Activated CD4-positive, alpha-beta T cell treated with anti-CD3 and anti-CD28 coated beads for 4 hours (primary cell): Measurements from ENCODE around the gene MTX1.

Experiments used
- DNase-seq, 2 donors: peaks; one replicate each; pipeline ENCODE4 v3.0.0-alpha.2; 2020

MTX1 gene

DNA sequence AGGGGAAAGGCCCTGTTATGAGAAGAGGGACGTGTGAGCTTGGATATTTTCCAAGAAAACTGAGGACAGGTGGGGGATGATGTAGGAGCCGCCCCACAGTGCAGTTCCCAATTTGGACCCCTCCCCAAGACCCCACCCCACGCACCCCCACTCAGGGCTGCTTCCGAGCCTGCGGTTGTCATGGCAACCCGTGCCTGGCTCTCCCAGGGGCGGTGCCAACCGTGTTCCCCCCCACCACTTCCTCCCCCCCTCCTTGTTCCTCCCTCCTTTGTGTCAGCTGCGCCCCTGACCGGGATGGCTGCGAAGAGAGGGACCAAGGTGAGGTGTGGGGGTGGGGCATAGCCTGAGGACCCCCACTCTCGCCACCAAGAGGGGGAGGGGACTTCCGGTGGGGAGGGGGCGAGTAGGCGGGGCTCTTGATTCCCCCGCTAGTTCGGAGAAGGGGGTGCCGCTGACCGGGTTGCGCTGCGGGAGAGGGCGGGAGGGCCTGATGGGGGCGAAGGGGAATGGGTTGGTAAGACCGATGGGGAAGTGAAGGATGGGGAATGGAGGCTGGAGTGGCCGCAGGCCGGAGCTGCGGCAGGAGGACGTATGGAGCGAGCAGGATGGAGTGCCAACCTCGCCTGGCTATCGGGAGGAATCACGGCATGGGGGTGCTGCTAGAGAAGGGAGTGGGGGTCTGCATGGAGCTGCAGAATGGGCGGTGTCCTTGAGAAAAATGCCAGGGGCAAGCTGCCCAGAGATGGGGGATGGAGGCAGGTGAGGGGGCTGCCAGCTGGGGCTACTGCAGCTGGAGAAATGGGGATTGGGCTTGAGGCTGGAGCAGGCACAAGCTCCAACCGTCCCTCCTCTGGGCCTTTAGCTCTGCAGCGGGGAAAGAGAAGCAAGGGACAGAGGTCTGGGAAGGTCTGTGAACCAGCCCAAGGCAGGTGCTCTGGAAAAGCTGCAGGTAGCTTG is 33.9 kb upstream of the MTX1 start:
- peak; percentile 49 to 55 for DNase-seq

DNA sequence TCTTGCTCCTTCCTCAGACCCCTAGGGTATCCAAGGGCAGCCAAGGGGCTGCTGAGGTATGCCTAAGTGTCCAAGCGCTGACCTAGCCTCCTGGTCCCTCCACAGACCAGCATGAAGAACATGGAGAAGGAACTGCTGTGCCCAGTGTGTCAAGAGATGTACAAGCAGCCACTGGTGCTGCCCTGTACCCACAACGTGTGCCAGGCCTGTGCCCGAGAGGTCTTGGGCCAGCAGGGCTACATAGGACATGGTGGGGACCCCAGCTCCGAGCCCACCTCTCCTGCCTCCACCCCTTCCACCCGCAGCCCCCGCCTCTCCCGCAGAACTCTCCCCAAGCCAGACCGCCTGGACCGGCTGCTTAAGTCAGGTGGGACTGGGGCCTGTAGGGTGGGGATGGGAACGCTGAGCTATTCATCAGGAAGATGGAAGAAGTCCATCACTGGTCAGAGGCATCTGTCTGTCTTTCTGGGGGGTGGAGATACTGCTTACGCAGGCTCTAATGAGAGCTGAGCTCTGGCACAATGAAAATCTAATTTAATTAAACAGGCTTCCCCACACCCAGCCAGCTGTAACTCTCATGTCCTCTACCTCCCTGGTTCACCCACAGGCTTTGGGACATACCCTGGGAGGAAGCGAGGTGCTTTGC is 33.1 kb upstream of the MTX1 start:
- no peak for DNase-seq

DNA sequence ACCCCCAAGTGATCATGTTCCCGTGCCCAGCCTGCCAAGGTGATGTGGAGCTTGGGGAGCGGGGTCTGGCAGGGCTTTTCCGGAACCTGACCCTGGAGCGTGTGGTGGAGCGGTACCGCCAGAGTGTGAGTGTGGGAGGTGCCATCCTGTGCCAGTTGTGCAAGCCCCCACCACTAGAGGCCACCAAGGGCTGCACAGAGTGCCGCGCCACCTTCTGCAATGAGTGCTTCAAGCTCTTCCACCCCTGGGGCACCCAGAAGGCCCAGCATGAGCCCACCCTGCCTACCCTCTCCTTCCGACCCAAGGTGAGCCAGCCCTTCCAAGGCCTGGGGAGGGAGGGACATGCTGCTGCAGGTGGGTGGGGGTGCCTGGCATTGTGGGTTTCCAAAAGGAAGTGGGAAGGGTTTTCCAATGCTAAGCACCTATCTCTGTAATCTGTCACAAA is 32.5 kb upstream of the MTX1 start:
- DNase-seq = no peak

DNA sequence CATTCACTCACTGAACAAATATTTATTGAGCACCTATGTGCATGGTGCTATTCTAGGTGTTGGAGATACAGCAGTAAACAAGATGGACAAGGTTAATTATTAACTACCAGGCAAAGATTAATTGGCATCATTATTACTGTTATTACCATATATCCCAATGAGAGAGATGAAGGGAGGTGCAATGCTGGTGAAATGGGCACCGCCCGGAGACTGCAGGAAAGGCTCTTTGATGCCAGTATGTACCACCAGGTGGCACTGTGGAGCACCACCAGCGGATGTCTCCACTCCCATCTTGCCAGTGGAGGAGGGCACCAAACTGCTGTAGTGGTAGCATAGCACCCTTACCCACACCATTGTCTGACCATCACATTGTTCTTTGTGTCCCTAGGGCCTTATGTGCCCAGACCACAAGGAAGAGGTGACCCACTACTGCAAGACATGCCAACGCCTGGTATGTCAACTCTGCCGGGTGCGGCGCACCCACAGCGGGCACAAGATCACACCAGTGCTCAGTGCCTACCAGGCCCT is 31.9 kb upstream of the MTX1 start:
- peak; percentile 77 to 88 for DNase-seq

GRCh38 chr1:155177192-155177917 is 31.1 kb upstream of the MTX1 start:
- no peak for DNase-seq

GRCh38 chr1:155177918-155178281 is 30.6 kb upstream of the MTX1 start:
- no peak for DNase-seq

DNA sequence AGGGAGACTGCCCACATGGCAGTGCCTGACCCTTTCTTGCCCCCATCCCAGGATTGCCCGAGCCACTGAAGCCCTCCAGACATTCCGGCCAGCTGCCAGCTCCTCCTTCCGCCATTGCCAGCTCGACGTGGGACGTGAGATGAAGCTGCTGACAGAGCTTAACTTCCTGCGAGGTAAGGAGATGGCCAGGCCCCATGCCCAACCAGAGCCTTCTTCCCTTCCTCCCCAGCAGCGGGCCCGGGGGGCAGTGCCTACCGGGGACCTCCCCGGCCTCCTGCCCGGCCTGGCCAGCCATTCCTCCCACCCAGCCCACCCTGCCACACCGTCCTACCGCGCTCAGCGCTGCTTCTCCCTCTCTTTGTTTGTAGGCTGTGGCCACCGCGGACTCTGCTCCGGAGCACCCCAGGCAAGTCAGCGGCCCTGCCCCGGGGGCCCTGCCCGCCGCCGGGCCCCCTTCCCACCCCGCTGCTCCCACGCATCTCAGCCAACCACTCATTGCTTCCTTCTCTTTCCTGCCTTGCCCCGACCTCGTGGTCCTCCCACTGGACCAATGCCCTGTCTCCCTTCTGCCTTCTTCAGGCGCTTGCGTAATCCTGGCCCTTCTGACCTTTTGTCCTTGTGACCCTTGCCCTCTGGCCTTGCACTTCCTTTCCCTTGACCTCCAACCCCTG is 29.9 kb upstream of the MTX1 start:
- DNase-seq = no peak

DNA sequence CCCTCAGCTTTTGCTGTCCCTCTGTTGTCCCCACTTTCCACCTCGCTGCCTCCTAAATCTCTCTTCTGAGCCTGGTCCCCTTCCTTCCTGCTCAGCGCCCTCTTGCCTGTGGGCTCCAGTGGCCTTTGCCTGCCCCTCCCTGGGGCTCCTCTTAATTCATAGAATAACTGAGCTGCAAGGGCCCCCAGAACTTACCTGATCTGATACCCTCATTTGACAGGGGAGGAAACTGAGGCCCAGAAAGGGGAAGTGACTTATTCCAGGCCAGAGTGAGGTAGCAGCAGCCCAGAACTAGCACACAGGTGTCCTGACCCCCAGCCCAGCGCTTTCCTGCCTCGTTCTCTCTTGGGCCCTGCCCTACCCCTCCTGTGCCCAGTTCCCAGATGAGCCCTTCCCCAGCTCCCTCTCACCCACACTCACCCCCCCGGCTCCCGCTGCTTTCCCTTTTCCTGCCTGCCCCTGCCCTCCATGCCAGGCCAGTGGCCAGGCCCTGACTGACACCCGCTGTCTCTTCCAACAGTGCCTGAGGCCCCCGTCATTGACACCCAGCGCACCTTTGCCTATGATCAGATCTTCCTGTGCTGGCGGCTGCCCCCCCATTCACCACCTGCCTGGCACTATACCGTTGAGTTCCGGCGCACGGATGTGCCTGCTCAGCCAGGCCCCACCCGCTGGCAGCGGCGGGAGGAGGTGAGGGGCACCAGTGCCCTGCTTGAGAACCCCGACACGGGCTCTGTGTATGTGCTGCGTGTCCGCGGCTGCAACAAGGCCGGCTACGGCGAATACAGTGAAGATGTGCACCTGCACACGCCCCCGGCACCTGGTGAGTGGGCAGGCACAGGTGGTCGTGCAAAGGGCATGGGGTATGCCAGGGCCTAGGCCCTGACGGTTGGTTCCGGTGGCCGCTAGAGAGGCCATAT is 29.1 kb upstream of the MTX1 start:
- DNase-seq = no peak

GRCh38 chr1:155181371-155182051 is 27.0 kb upstream of the MTX1 start:
- DNase-seq = no peak

- DNase-seq = no peak
Measured at GRCh38 chr1:155182052-155182550, 26.4 kb upstream of the MTX1 start.

GRCh38 chr1:155183775-155184221 is 24.7 kb upstream of the MTX1 start:
- DNase-seq = no peak

DNA sequence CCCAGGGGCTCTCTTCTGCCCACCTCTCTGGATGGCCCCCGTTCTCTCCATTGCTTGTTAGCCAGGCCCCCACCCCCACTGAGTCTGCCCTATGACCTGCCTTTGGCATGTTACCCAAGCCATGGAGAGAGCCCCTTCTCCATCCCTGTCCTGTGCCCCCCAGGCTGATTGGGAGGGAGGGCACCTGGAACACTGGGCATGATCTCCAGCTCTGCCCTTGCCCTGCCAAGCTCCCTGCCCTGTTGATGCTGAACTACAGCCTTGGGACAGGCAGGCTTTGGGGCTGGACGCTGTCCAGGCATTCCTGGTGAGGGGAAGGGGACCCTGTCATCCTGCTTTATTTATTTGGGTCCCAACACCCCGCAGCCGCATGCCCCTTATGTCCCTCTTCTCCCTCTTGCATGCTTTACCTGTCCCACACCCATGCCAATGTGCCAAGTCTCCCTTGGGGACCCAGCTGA is 24.1 kb upstream of the MTX1 start:
- no peak for DNase-seq

- no peak for DNase-seq
Measured at GRCh38 chr1:155184835-155185782, 23.4 kb upstream of the MTX1 start.

GRCh38 chr1:155185783-155186066 is 22.8 kb upstream of the MTX1 start:
- DNase-seq = no peak

DNA sequence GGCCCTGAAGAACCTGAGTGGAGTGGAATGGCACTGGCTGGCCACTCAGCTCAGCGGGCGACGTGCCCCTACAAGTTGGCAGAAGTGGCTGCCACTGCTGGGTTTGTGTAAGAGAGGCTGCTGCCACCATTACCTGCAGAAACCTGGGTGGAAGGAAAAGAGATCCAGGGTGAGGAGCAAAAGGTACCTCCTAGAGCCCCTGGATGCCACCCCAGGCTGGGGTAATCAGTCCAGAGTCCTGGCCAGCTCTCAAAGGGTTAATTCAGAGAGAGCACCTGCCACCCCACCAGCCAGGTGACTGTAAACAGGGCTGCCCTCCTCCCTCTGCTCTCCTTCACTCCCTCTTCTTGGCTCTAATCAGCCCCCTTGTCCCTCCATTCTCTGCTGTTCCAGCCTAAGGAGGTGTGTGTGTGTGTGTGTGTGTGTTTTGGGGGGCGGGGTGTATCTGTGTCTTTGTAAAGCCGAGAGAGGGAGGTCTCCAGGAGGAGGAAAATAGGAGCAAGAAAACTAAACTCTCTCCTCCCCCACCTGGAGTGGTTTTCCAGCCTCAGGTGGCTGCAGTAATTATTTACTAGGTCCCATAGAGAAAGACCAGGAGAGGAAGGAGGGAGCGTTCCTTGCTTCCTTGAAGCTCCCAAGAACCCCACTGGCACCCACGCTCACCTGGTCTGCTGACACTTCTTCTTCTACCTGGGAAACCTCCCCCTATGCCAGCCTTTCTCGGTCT is 22.3 kb upstream of the MTX1 start:
- DNase-seq = no peak

DNA sequence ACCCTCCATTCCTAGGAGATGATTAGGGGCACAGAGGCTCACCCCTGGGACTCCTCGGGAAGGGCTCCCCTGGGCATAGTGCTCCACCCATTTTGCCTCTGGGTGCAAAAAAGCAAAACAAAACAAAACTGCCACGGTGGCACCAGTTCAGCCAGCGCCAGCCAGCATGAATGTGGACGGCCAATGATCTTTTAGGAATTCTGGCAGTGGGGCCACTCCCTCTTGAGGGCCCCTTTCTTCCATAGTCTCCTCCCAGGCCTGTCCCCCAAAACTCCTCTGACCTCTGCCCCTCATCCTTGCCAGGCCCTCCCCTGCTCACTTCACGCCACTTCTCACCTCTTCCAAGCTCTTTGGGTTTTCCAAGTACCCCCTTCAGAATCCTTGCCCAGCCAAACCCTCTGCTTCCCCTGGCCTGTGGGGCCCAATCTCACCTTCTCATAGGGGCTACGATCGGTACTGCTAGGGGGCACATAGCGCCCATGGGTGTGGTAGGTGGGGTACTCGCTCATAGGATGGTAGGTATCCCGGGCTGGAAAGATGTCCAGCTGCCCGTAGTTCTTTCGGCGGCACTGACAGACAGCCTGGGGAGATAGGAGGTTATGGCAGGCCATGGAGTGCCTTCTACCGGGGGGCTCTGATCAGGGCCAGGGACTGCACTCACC is 21.6 kb upstream of the MTX1 start:
- no peak for DNase-seq

GRCh38 chr1:155187456-155187891 is 21.0 kb upstream of the MTX1 start:
- no peak for DNase-seq

- no peak for DNase-seq
Measured at GRCh38 chr1:155188268-155188667, 20.2 kb upstream of the MTX1 start.
